ENCODE measurements around the gene SMS. TPM values are rescaled to one million over a fixed set of nuclear protein-coding genes. Genes with fewer than 3 reads are reported as not detected.

Gene SMS
- total RNA-seq, 3 donors from 2014 or later, result 43.6 to 64.7 (median 44.5) TPM

GRCh38 chrX:21956783-21957182, 16.3 kb downstream of the SMS start:
- Histone ChIP-seq H3K9me3 (no peaks in the 10 kb centered on the region), H3K4me1 (no peaks in the 10 kb centered on the region), H3K4me3 (no peak overlapping the region), H3K36me3 (no peaks in the 10 kb centered on the region), H3K27ac (no peak overlapping the region), H3K27me3 (peaks cover 0 to 3% of the 10 kb centered on the region in 2 donors)
- TF ChIP-seq POLR2AphosphoS5 (IDR thresholded peaks at IDR 0.05) (no peak), POLR2A (IDR thresholded peaks at IDR 0.05) (no peak), CTCF (IDR thresholded peaks at IDR 0.05) (no peak)
- DNase-seq (ENCODE audit: low spot score in 2 of 2), result no peak
- intact Hi-C loops (cut with DNase I; ENCODE audit: low total_unique reads), result no loop called here

DNA sequence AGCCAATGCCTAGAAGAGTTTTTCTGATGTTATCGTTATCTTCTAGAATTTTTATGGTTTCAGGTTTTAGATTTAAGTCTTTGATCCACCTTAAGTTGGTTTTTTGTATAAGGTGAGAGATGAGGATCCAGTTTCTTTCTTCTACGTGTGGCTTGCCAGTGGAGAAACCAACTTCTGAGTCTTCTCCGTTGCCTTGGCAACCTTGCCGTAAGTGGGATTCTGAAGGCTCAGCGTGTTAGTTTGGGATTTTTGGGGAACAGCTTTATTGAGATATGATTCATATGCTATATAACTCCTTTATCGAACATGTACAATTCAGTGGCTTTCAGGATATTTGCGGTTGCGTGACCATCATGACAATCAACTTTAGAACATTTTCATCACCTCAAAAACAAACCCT, 17.7 kb downstream of the SMS start:
- H3K4me1 ChIP-seq, result no peaks in the 10 kb centered on the region
- H3K9me3 ChIP-seq, result no peaks in the 10 kb centered on the region
- no peak overlapping the region for H3K4me3 ChIP-seq
- H3K27ac ChIP-seq, result no peak overlapping the region
- no peaks in the 10 kb centered on the region for H3K36me3 ChIP-seq
- DNase-seq (ENCODE audit: low spot score in 2 of 2), result no peak
- intact Hi-C loops (cut with DNase I; ENCODE audit: low total_unique reads), result no loop called here
- TF ChIP-seq POLR2AphosphoS5 (IDR thresholded peaks at IDR 0.05) (no peak), POLR2A (IDR thresholded peaks at IDR 0.05) (no peak), CTCF (IDR thresholded peaks at IDR 0.05) (no peak)
- H3K27me3 ChIP-seq, result peaks cover 0 to 3% of the 10 kb centered on the region in 2 donors

GRCh38 chrX:21958916-21959315, 18.4 kb downstream of the SMS start:
- no peak overlapping the region for H3K27ac ChIP-seq

GRCh38 chrX:21959362-21960051, 19.0 kb downstream of the SMS start:
- DNase-seq (ENCODE audit: low spot score in 2 of 2), result no peak
- no peak for TF ChIP-seq POLR2A (IDR thresholded peaks at IDR 0.05)
- Histone ChIP-seq H3K27ac (no peak overlapping the region), H3K36me3 (no peaks in the 10 kb centered on the region), H3K27me3 (peaks cover 0 to 3% of the 10 kb centered on the region in 2 donors), H3K9me3 (no peaks in the 10 kb centered on the region), H3K4me3 (no peak overlapping the region), H3K4me1 (no peaks in the 10 kb centered on the region)
- intact Hi-C loops (cut with DNase I; ENCODE audit: low total_unique reads), result no loop called here

More at GRCh38 chrX:21958916-21959315, 18.4 kb downstream of the SMS start:
- H3K4me1 ChIP-seq, result no peaks in the 10 kb centered on the region
- DNase-seq (ENCODE audit: low spot score in 2 of 2), result no peak
- H3K36me3 ChIP-seq, result no peaks in the 10 kb centered on the region
- intact Hi-C loops (cut with DNase I; ENCODE audit: low total_unique reads), result no loop called here
- no peaks in the 10 kb centered on the region for H3K9me3 ChIP-seq
- H3K4me3 ChIP-seq, result no peak overlapping the region
- TF ChIP-seq POLR2AphosphoS5 (IDR thresholded peaks at IDR 0.05), result no peak
- no peak for TF ChIP-seq POLR2A (IDR thresholded peaks at IDR 0.05)
- TF ChIP-seq CTCF (IDR thresholded peaks at IDR 0.05), result no peak
- peaks cover 0 to 3% of the 10 kb centered on the region in 2 donors for H3K27me3 ChIP-seq

DNA sequence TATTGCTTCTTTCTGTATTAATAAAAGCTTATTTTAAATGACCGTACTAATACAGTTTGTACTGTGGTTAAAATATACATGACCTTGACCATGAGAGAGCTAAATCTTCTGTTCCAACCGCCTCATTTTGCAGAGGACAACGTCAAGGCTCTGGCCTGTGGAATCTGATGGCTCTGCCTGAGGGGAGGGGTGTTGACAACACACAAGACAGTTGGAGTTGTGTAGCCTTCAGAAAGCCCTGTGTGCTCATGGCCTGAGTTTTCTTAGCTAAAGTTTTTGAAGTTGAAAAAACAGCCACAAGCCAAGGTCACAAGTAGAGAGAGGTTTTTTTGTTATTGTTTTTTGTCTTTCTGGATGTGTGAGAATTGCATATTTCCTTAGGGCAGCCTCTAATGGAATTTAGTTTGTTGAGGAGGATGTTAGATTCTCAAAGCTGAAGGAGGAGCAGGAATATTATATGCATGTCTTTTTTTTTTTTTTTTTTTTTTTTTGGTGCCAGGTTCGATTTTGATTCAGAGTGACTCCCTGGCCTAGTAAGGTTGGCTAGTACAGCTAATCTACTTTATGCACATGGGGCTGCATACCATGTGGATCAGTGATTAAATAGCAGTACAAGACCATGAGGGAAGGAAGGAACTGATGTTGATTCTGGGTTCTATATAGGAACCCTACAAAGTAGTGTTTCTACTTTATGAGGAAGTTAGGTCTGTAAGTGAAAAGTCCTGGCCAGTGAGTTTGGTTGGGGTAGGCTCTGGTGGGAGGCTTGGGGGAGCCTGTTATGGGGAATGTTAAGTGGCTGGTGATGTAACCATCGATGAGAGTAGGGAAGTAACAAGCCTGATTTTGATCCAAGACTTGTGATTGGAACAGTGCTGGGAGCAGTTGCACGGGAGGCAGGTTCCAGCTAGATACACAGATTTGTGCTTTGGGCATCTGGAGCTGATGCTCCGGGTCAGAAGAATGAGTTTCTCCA, 20.3 kb downstream of the SMS start:
- H3K27me3 ChIP-seq, result peaks cover 0 to 3% of the 10 kb centered on the region in 2 donors
- no peaks in the 10 kb centered on the region for H3K36me3 ChIP-seq
- no peaks in the 10 kb centered on the region for H3K9me3 ChIP-seq
- no peak for DNase-seq (ENCODE audit: low spot score in 2 of 2)
- TF ChIP-seq POLR2AphosphoS5 (IDR thresholded peaks at IDR 0.05) (no peak), CTCF (IDR thresholded peaks at IDR 0.05) (no peak), POLR2A (IDR thresholded peaks at IDR 0.05) (no peak)
- peak overlapping the region in 1 of 2 donors; percentile 15 for H3K27ac ChIP-seq
- no peaks in the 10 kb centered on the region for H3K4me1 ChIP-seq
- no peak overlapping the region for H3K4me3 ChIP-seq
- intact Hi-C loops (cut with DNase I; ENCODE audit: low total_unique reads), result no loop called here

All from breast epithelium (tissue), 4 donors.